SK-N-SH treated with all-trans-retinoic acid at 6 μM for 48 hours (cell line): ENCODE measurements around the gene C9orf40.

Source experiments
- ATAC-seq: fragments of 200-7000 bp; cut with Tn5 transposase; 3 replicates; pipeline ENCODE4 v1.9.1; 2020; ENCODE audit warnings: mild to moderate bottlenecking, moderate library complexity
- ARNTL ChIP-seq: fragments of 450-650 bp; formaldehyde crosslinking; IDR thresholded peaks from 2 replicates; pipeline ENCODE4 v1.5.0; 2020; ENCODE audit warnings: low read depth, mild to moderate bottlenecking, moderate library complexity, borderline replicate concordance
- BACH2 ChIP-seq: fragments of 250-450 bp; sonication (Bioruptor Pico); IDR thresholded peaks from 2 replicates; pipeline ENCODE4 v1.9.0; 2021; ENCODE audit warnings: mild to moderate bottlenecking, borderline replicate concordance
- CSDC2 ChIP-seq: fragments of 250-450 bp; sonication (Bioruptor Pico); IDR thresholded peaks from 2 replicates; pipeline ENCODE4 v1.5.0; 2020; ENCODE audit warnings: mild to moderate bottlenecking, moderate library complexity
- ESRRG ChIP-seq: fragments of 250-450 bp; sonication (Bioruptor Pico); IDR thresholded peaks from 2 replicates; pipeline ENCODE4 v1.6.1; 2021; ENCODE audit warnings: mild to moderate bottlenecking
- GLIS3 ChIP-seq: fragments of 250-450 bp; sonication (Bioruptor Pico); IDR thresholded peaks from 2 replicates; pipeline ENCODE4 v1.5.0; 2020; ENCODE audit warnings: mild to moderate bottlenecking, moderate library complexity
- OSR1 ChIP-seq: fragments of 250-450 bp; sonication (Bioruptor Pico); IDR thresholded peaks from 2 replicates; pipeline ENCODE4 v1.8.0; 2022; ENCODE audit warnings: moderate library complexity, mild to moderate bottlenecking, inconsistent platforms
- PPARA ChIP-seq: fragments of 250-450 bp; sonication (Bioruptor Pico); IDR thresholded peaks from 2 replicates; pipeline ENCODE4 v1.5.0; 2020; ENCODE audit warnings: mild to moderate bottlenecking, borderline replicate concordance
- RARB ChIP-seq: fragments of 250-450 bp; sonication (Bioruptor Pico); IDR thresholded peaks from 2 replicates; pipeline ENCODE4 v1.8.0; 2021; ENCODE audit warnings: mild to moderate bottlenecking, moderate library complexity
- SNAI2 ChIP-seq: fragments of 250-450 bp; sonication (Bioruptor Pico); IDR thresholded peaks from 2 replicates; pipeline ENCODE4 v1.5.0; 2020; ENCODE audit warnings: mild to moderate bottlenecking, moderate library complexity
- TCF4 ChIP-seq: fragments of 250-450 bp; sonication (Bioruptor Pico); IDR thresholded peaks from 2 replicates; pipeline ENCODE4 v1.8.0; 2021; ENCODE audit warnings: mild to moderate bottlenecking, moderate library complexity, borderline replicate concordance
- TOX ChIP-seq: fragments of 250-450 bp; sonication (Bioruptor Pico); IDR thresholded peaks from 2 replicates; pipeline ENCODE4 v1.8.0; 2021; ENCODE audit warnings: mild to moderate bottlenecking, moderate library complexity, borderline replicate concordance
- ZC3H10 ChIP-seq: fragments of 250-450 bp; sonication (Bioruptor Pico); IDR thresholded peaks from 2 replicates; pipeline ENCODE4 v1.5.1; 2021; ENCODE audit warnings: mild to moderate bottlenecking, moderate library complexity
- ZFP3 ChIP-seq: fragments of 250-450 bp; sonication (Bioruptor Pico); IDR thresholded peaks from 2 replicates; pipeline ENCODE4 v1.5.0; 2020; ENCODE audit warnings: mild to moderate bottlenecking, moderate library complexity
- ZFP30 ChIP-seq: fragments of 450-650 bp; formaldehyde crosslinking; IDR thresholded peaks from 2 replicates; pipeline ENCODE4 v1.5.0; 2022; ENCODE audit warnings: mild to moderate bottlenecking, moderate library complexity
- ZNF565 ChIP-seq: fragments of 450-650 bp; formaldehyde crosslinking; conservative IDR thresholded peaks from 2 replicates; pipeline ENCODE4 v1.5.0; 2020; ENCODE audit warnings: low read depth, mild to moderate bottlenecking, moderate library complexity
- ZNF70 ChIP-seq: fragments of 450-650 bp; formaldehyde crosslinking; IDR thresholded peaks from 2 replicates; pipeline ENCODE4 v1.5.0; 2020; ENCODE audit warnings: mild to moderate bottlenecking, moderate library complexity
- TF ChIP-seq, protein P1 (sequence below): fragments of 250-450 bp; sonication (Bioruptor Pico); IDR thresholded peaks from 2 replicates; pipeline ENCODE4 v1.8.0; 2021; ENCODE audit warnings: low read depth, mild to moderate bottlenecking, moderate library complexity, borderline replicate concordance
- TF ChIP-seq, protein P2 (sequence below): fragments of 250-450 bp; sonication (Bioruptor Pico); IDR thresholded peaks from 2 replicates; pipeline ENCODE4 v1.8.0; 2020; ENCODE audit warnings: mild to moderate bottlenecking, moderate library complexity, borderline replicate concordance
- TF ChIP-seq, protein P3 (sequence below): fragments of 250-450 bp; sonication (Bioruptor Pico); IDR thresholded peaks from 2 replicates; pipeline ENCODE4 v1.5.1; 2020; ENCODE audit warnings: low read depth, mild to moderate bottlenecking, moderate library complexity
- TF ChIP-seq, protein P4 (sequence below): fragments of 250-450 bp; sonication (Bioruptor Pico); IDR thresholded peaks from 2 replicates; pipeline ENCODE4 v1.5.1; 2021; ENCODE audit warnings: mild to moderate bottlenecking, moderate library complexity

Gene C9orf40

DNA sequence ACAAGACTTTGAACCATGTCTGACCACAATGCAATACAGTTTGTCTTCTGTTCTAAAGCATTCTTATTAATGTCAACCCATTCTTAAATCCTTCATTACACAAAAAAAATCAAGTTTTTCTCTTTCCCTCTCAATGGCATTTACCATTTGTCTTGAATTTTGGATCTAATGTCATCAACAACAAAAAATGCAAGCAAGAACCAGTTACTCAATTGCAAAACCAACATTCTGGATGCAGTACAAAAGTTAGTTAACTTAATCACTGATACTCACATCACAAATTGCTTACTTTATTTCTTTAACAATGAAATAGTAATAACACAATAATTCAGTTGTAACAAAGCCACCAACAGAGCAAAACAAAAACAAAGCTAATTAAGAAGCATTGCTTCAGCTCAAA lies 6.0 kb downstream of the C9orf40 start:
- ATAC-seq, result no peak
- TF ChIP-seq, protein P1, sequence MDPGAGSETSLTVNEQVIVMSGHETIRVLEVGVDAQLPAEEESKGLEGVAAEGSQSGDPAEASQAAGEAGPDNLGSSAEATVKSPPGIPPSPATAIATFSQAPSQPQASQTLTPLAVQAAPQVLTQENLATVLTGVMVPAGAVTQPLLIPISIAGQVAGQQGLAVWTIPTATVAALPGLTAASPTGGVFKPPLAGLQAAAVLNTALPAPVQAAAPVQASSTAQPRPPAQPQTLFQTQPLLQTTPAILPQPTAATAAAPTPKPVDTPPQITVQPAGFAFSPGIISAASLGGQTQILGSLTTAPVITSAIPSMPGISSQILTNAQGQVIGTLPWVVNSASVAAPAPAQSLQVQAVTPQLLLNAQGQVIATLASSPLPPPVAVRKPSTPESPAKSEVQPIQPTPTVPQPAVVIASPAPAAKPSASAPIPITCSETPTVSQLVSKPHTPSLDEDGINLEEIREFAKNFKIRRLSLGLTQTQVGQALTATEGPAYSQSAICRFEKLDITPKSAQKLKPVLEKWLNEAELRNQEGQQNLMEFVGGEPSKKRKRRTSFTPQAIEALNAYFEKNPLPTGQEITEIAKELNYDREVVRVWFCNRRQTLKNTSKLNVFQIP (CRISPR knock-in tag), result no peak
- TF ChIP-seq CSDC2 (CRISPR knock-in tag), result no peak
- TF ChIP-seq SNAI2 (CRISPR knock-in tag), result no peak
- TF ChIP-seq, all 23 proteins: peak for 0

DNA sequence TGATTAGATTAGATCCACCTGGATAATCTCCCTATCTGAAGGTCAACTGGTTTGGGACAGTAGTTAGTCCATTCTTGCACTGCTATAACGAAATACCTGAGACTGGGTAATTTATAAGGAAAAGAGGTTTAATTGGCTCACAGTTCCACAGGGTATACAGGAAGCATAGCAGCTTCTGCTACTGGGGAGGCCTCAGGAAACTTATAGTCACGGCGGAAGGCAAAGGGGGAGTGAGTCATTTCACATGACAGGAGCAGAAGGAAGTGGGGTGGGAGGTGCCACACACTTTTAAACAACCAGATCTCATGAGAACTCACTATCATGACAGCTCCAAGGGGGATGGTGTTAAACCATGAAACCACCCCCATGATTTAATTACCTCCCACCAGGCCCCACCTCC lies 9.9 kb downstream of the C9orf40 start:
- TF ChIP-seq OSR1 (CRISPR knock-in tag) (no peak), BACH2 (CRISPR knock-in tag) (no peak), ARNTL (CRISPR knock-in tag) (no peak), TOX (CRISPR knock-in tag) (no peak), RARB (CRISPR knock-in tag) (no peak), CSDC2 (CRISPR knock-in tag) (no peak), ZNF565 (CRISPR knock-in tag) (no peak), ZC3H10 (CRISPR knock-in tag) (no peak), SNAI2 (CRISPR knock-in tag) (no peak), ZNF70 (CRISPR knock-in tag) (no peak)
- TF ChIP-seq, protein P2, sequence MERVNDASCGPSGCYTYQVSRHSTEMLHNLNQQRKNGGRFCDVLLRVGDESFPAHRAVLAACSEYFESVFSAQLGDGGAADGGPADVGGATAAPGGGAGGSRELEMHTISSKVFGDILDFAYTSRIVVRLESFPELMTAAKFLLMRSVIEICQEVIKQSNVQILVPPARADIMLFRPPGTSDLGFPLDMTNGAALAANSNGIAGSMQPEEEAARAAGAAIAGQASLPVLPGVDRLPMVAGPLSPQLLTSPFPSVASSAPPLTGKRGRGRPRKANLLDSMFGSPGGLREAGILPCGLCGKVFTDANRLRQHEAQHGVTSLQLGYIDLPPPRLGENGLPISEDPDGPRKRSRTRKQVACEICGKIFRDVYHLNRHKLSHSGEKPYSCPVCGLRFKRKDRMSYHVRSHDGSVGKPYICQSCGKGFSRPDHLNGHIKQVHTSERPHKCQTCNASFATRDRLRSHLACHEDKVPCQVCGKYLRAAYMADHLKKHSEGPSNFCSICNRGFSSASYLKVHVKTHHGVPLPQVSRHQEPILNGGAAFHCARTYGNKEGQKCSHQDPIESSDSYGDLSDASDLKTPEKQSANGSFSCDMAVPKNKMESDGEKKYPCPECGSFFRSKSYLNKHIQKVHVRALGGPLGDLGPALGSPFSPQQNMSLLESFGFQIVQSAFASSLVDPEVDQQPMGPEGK, result no peak
- ATAC-seq, result no peak

DNA sequence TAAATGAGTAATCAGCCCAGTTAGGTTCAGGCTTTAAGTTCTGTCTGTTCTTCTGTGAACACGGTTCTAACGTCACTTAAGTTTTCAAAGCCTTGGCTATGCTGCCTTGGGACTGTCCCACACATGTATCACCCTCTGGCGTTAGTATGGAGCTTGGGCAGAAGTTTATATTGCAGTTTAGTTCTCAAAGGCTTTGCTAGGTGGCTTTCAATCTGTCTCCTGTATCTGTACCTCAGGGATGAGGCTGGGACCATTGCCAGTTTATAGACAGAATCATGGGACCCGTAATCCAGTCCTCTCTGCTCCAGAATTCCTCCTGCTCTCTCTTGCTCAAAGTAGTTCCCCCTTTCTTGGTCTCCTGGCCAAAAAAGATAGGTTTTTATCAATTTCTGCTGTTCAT lies 12.1 kb downstream of the C9orf40 start:
- ATAC-seq, result no peak; the same call in 2 of the 3 replicates
- TF ChIP-seq ESRRG (CRISPR knock-in tag) (no peak), RARB (CRISPR knock-in tag) (no peak), ZFP3 (CRISPR knock-in tag) (no peak), OSR1 (CRISPR knock-in tag) (no peak), SNAI2 (CRISPR knock-in tag) (no peak), TCF4 (CRISPR knock-in tag) (no peak), ZC3H10 (CRISPR knock-in tag) (no peak), ZNF70 (CRISPR knock-in tag) (no peak), CSDC2 (CRISPR knock-in tag) (no peak), PPARA (CRISPR knock-in tag) (no peak), ARNTL (CRISPR knock-in tag) (no peak), GLIS3 (no peak), BACH2 (CRISPR knock-in tag) (no peak), ZFP30 (CRISPR knock-in tag) (no peak)
- TF ChIP-seq, protein P3, sequence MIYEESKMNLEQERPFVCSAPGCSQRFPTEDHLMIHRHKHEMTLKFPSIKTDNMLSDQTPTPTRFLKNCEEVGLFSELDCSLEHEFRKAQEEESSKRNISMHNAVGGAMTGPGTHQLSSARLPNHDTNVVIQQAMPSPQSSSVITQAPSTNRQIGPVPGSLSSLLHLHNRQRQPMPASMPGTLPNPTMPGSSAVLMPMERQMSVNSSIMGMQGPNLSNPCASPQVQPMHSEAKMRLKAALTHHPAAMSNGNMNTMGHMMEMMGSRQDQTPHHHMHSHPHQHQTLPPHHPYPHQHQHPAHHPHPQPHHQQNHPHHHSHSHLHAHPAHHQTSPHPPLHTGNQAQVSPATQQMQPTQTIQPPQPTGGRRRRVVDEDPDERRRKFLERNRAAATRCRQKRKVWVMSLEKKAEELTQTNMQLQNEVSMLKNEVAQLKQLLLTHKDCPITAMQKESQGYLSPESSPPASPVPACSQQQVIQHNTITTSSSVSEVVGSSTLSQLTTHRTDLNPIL (CRISPR knock-in tag), result no peak
- TF ChIP-seq, protein P1 (CRISPR knock-in tag), result no peak
- TF ChIP-seq, protein P4, sequence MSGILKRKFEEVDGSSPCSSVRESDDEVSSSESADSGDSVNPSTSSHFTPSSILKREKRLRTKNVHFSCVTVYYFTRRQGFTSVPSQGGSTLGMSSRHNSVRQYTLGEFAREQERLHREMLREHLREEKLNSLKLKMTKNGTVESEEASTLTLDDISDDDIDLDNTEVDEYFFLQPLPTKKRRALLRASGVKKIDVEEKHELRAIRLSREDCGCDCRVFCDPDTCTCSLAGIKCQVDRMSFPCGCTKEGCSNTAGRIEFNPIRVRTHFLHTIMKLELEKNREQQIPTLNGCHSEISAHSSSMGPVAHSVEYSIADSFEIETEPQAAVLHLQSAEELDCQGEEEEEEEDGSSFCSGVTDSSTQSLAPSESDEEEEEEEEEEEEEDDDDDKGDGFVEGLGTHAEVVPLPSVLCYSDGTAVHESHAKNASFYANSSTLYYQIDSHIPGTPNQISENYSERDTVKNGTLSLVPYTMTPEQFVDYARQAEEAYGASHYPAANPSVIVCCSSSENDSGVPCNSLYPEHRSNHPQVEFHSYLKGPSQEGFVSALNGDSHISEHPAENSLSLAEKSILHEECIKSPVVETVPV (CRISPR knock-in tag), result no peak
- TF ChIP-seq, all 23 proteins: peak for 0

DNA sequence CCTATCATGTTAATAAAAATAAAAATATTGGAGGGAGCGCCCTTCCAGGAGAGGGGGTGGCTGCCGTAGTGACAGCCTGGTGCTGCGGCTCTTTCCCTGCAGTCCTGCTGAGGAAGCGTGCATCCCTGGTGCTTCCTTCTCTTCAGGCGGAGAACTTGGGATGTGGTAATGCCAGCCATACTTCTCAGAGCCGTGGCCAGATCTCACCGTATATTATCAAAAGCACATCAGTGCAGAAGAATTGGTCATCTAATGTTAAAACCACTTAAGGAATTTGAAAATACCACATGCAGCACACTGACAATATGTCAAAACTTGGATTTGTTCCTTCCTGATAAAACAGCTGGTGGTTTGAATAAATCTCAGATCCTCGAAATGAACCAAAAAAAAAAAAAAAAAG lies 17.7 kb downstream of the C9orf40 start:
- ATAC-seq, result peak; percentile 74; the same call in 2 of the 3 replicates
- no peak for TF ChIP-seq ESRRG (CRISPR knock-in tag)
- TF ChIP-seq, protein P1 (CRISPR knock-in tag), result no peak
- TF ChIP-seq RARB (CRISPR knock-in tag), result no peak
- TF ChIP-seq SNAI2 (CRISPR knock-in tag), result no peak
- TF ChIP-seq CSDC2 (CRISPR knock-in tag), result no peak
- TF ChIP-seq TOX (CRISPR knock-in tag), result no peak
- TF ChIP-seq BACH2 (CRISPR knock-in tag), result no peak
